Measurements from ENCODE around the gene CYP3A4. TPM values are rescaled to one million over a fixed set of nuclear protein-coding genes. Genes with fewer than 3 reads are reported as not detected.
"Not testable (repeated sequence)": the region's sequence is repeated elsewhere in the genome, so short reads cannot be mapped to it uniquely, and the experiment has no call there.

Gene CYP3A4
- total RNA-seq, 1 experiment from 2014 or later = 0.11 TPM

GRCh38 chr7:99792967-99793366 is 9.0 kb upstream of the CYP3A4 start:
- no peak for DNase-seq (ENCODE audit: low read depth)

GRCh38 chr7:99791667-99792369 is 7.8 kb upstream of the CYP3A4 start:
- DNase-seq (ENCODE audit: low read depth) = no peak

- DNase-seq (ENCODE audit: low read depth) = peak; percentile 77
Observed at GRCh38 chr7:99791021-99791420, 7.0 kb upstream of the CYP3A4 start.

GRCh38 chr7:99790407-99790806 is 6.4 kb upstream of the CYP3A4 start:
- no peak for DNase-seq (ENCODE audit: low read depth)

- no peak for DNase-seq (ENCODE audit: low read depth)
Observed at GRCh38 chr7:99789441-99790070, 5.6 kb upstream of the CYP3A4 start.

GRCh38 chr7:99788554-99788953 is 4.6 kb upstream of the CYP3A4 start:
- no peak for DNase-seq (ENCODE audit: low read depth)

GRCh38 chr7:99786726-99787335 is 2.8 kb upstream of the CYP3A4 start:
- DNase-seq (ENCODE audit: low read depth) = no peak

- not testable (repeated sequence) for DNase-seq (ENCODE audit: low read depth)
Observed at GRCh38 chr7:99785654-99786053, 1.7 kb upstream of the CYP3A4 start.

GRCh38 chr7:99782012-99782953 is 1.7 kb downstream of the CYP3A4 start:
- no peak for DNase-seq (ENCODE audit: low read depth)

GRCh38 chr7:99780588-99780987 is 3.4 kb downstream of the CYP3A4 start:
- DNase-seq (ENCODE audit: low read depth) = no peak

- DNase-seq (ENCODE audit: low read depth) = no peak
Observed at GRCh38 chr7:99779949-99780348, 4.0 kb downstream of the CYP3A4 start.

- no peak for DNase-seq (ENCODE audit: low read depth)
Observed at GRCh38 chr7:99778880-99779279, 5.1 kb downstream of the CYP3A4 start.

- not testable (repeated sequence) for DNase-seq (ENCODE audit: low read depth)
Observed at GRCh38 chr7:99773395-99773794, 10.6 kb downstream of the CYP3A4 start.

GRCh38 chr7:99772565-99772964 is 11.4 kb downstream of the CYP3A4 start:
- DNase-seq (ENCODE audit: low read depth) = no peak

GRCh38 chr7:99769494-99769893 is 14.5 kb downstream of the CYP3A4 start:
- DNase-seq (ENCODE audit: low read depth) = not testable (repeated sequence)

- no peak for DNase-seq (ENCODE audit: low read depth)
Observed at GRCh38 chr7:99768471-99768870, 15.5 kb downstream of the CYP3A4 start.

- DNase-seq (ENCODE audit: low read depth) = no peak
Observed at GRCh38 chr7:99767662-99768061, 16.3 kb downstream of the CYP3A4 start.

- peak; percentile 41 for DNase-seq (ENCODE audit: low read depth)
Observed at GRCh38 chr7:99766484-99767099, 17.4 kb downstream of the CYP3A4 start.

- no peak for DNase-seq (ENCODE audit: low read depth)
Observed at GRCh38 chr7:99764478-99764877, 19.5 kb downstream of the CYP3A4 start.

GRCh38 chr7:99762680-99763327 is 21.2 kb downstream of the CYP3A4 start:
- peak; percentile 93 for DNase-seq (ENCODE audit: low read depth)

- DNase-seq (ENCODE audit: low read depth) = no peak
Observed at GRCh38 chr7:99755085-99755484, 28.9 kb downstream of the CYP3A4 start.

Measured in Daoy (cell line).